Panc1 (cell line): ENCODE results near the gene IP6K2.

ENCODE experiments used
- CTCF ChIP-seq: fragments of 450-650 bp; IDR thresholded peaks from 2 replicates; pipeline ENCODE4 v1.5.1; 2017; ENCODE audit warnings: mild to moderate bottlenecking
- POLR2AphosphoS5 ChIP-seq: IDR thresholded peaks from 2 replicates; pipeline ENCODE4 v1.6.1; 2012; ENCODE audit warnings: mild to moderate bottlenecking, low read depth, low read length, moderate library complexity
- REST ChIP-seq, 2 experiments: IDR thresholded peaks; 2 replicates each; pipeline ENCODE4 v1.6.1; 2011 to 2012; ENCODE audit warnings: low read depth in 2 of 2, control low read depth in 1 of 2, low read length in 1 of 2, mild to moderate bottlenecking in 1 of 2, moderate library complexity in 1 of 2; ENCODE audit not compliant: insufficient read depth in 1 of 2
- SIN3A ChIP-seq: IDR thresholded peaks from 2 replicates; pipeline ENCODE4 v1.6.1; 2012; ENCODE audit warnings: low read depth, mild to moderate bottlenecking, low read length, moderate library complexity, borderline replicate concordance; ENCODE audit not compliant: insufficient read depth
- TCF7L2 ChIP-seq: IDR thresholded peaks from 2 replicates; pipeline ENCODE4 v1.6.1; 2011; ENCODE audit warnings: mild to moderate bottlenecking, low read depth, low read length, inconsistent platforms

- TF ChIP-seq CTCF (no peak), POLR2AphosphoS5 (no peak), SIN3A (no peak), REST (IDR thresholded peaks at IDR 0.05; ENCODE audit: insufficient read depth in 1 of 2, low read depth in 2 of 2, low read length in 1 of 2) (no peak), TCF7L2 (no peak)
These were observed 26.1 kb downstream of the IP6K2 start for GRCh38 chr3:48690846-48691458.
